PC-9 (cell line): ENCODE measurements around the gene AAK1. TPM values are rescaled to one million over a fixed set of nuclear protein-coding genes. Genes with fewer than 3 reads are reported as not detected.
"Not testable (repeated sequence)": the region's sequence is repeated elsewhere in the genome, so short reads cannot be mapped to it uniquely, and the experiment has no call there.

ENCODE experiments used
- BruUV-seq: library from RNA; stranded (reverse); fragments of 400-500 nt; replicated peaks from 2 replicates; lab custom pipeline; 2021; lab: Mats Ljungman, UMichigan
- CTCF ChIA-PET: fragments of 300-600 bp; sonication (Branson Sonifier 250); formaldehyde crosslinking; loops from one replicate; lab custom pipeline; 2022; ENCODE audit warnings: antibody characterized with exemption; lab: Charles Lee
- POLR2A ChIA-PET: fragments of 300-600 bp; sonication (Branson Sonifier 250); formaldehyde crosslinking; loops from one replicate; lab custom pipeline; 2022; ENCODE audit warnings: antibody characterized with exemption; ENCODE audit not compliant: unreplicated experiment; lab: Charles Lee
- DNase-seq, 2 experiments: peaks; one replicate each; pipeline versions ENCODE4 v3.0.0 to v3.0.0-alpha.2; 2015 to 2022; ENCODE audit warnings: mixed read lengths in 1 of 2
- H2AFZ ChIP-seq: fragments of 200-600 bp; sonication (generic); 2 replicates; pipeline ENCODE4 v1.8.1; 2017; ENCODE audit warnings: antibody characterized with exemption
- H3F3A ChIP-seq: fragments of 200-600 bp; sonication (generic); 2 replicates; pipeline ENCODE4 v1.8.1; 2017; ENCODE audit warnings: antibody characterized with exemption, mild to moderate bottlenecking, low read depth; ENCODE audit not compliant: insufficient read depth
- H3K27ac ChIP-seq: fragments of 200-600 bp; sonication (generic); 2 replicates; pipeline ENCODE4 v1.6.1; 2016; ENCODE audit warnings: mixed run types
- H3K27me3 ChIP-seq: fragments of 200-600 bp; sonication (generic); 2 replicates; pipeline ENCODE4 v1.6.1; 2016; ENCODE audit warnings: low read depth, mixed run types; ENCODE audit not compliant: insufficient read depth
- H3K36me3 ChIP-seq: fragments of 200-600 bp; sonication (generic); 2 replicates; pipeline ENCODE4 v1.6.1; 2016; ENCODE audit warnings: low read depth, mixed run types
- H3K4me1 ChIP-seq: fragments of 200-600 bp; sonication (generic); replicated peaks from 2 replicates; pipeline ENCODE4 v1.6.1; 2016; ENCODE audit warnings: mixed run types; ENCODE audit not compliant: insufficient read depth
- H3K4me2 ChIP-seq: fragments of 200-600 bp; sonication (generic); 2 replicates; pipeline ENCODE4 v1.6.1; 2017; ENCODE audit warnings: mixed run types
- H3K4me3 ChIP-seq: fragments of 200-600 bp; sonication (generic); 2 replicates; pipeline ENCODE4 v1.6.1; 2016; ENCODE audit warnings: mixed run types
- H3K79me2 ChIP-seq: fragments of 200-600 bp; sonication (generic); 2 replicates; pipeline ENCODE4 v1.6.1; 2017; ENCODE audit warnings: low read depth, mixed run types
- H3K9me2 ChIP-seq: fragments of 200-600 bp; sonication (generic); 2 replicates; pipeline ENCODE4 v1.8.1; 2017; ENCODE audit warnings: mild to moderate bottlenecking; ENCODE audit not compliant: insufficient read depth
- H3K9me3 ChIP-seq: fragments of 200-600 bp; sonication (generic); 2 replicates; pipeline ENCODE4 v1.8.1; 2016; ENCODE audit warnings: low read depth; ENCODE audit not compliant: insufficient read depth
- H4K20me1 ChIP-seq: fragments of 200-600 bp; sonication (generic); 2 replicates; pipeline ENCODE4 v1.8.1; 2017; ENCODE audit not compliant: insufficient read depth
- EZH2 ChIP-seq: fragments of 200-600 bp; sonication (generic); IDR thresholded peaks from 2 replicates; pipeline ENCODE4 v1.8.0; 2017; ENCODE audit warnings: antibody characterized with exemption, low read depth
- intact Hi-C: fragments of 100-400 bp; cut with micrococcal nuclease; formaldehyde crosslinking; loops from one replicate; pipeline ENCODE4 v1.10.0; 2022; ENCODE audit not compliant: unreplicated experiment
- total RNA-seq: library from RNA; stranded (reverse); gene quantifications from 2 replicates; pipeline ENCODE4 v1.2.3, GENCODE V29; 2021
- TF ChIP-seq, protein P1 (sequence below): fragments of 200-600 bp; sonication (generic); conservative IDR thresholded peaks from 2 replicates; pipeline ENCODE4 v1.6.1; 2017; ENCODE audit warnings: mixed run types, antibody characterized with exemption, mild to moderate bottlenecking, moderate library complexity

The AAK1 gene
- total RNA-seq, 1 experiment from 2014 or later = 66.6 TPM

DNA sequence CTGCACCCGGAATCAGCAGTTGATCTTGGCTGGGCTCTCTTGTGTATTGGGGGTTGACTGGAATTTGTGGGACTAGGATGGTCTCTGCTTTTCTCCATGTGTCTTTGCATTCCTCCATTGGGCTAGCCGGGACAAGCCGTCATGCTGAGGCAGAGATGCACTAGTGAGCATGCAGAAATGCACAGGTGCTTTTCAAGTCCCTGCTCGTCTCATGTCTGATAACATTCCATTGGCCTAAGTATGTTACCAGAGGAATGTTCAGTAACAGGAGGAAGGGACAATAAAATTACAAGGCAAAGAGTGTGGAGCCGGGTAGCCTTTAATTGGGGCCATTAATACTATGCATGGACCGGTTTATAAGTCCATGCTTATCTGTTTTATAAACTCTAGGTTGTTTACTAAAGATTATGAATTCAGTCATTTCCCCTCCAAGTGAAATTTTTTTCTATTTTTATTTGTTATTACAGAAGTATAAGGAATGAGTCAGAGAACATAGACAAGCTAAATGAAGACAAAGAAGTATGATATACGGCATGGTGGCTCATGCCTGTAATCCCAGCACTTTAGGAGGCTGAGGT, 24.4 kb upstream of the AAK1 start:
- ChIA-PET CTCF (no interaction called here), POLR2A (no interaction called here)
- no peaks in the 10 kb centered on the region for H3K27me3 ChIP-seq
- H3K79me2 ChIP-seq = no peaks in the 10 kb centered on the region
- H3K27ac ChIP-seq = no peak overlapping the region
- H3K4me3 ChIP-seq = no peak overlapping the region
- H4K20me1 ChIP-seq = no peaks in the 10 kb centered on the region
- no peaks in the 10 kb centered on the region for H3K9me2 ChIP-seq
- no peak overlapping the region for H2AFZ ChIP-seq
- no peaks in the 10 kb centered on the region for H3K4me1 ChIP-seq
- no peak overlapping the region for H3K4me2 ChIP-seq
- no peak for DNase-seq
- intact Hi-C loops = no loop called here
- TF ChIP-seq, protein P1, sequence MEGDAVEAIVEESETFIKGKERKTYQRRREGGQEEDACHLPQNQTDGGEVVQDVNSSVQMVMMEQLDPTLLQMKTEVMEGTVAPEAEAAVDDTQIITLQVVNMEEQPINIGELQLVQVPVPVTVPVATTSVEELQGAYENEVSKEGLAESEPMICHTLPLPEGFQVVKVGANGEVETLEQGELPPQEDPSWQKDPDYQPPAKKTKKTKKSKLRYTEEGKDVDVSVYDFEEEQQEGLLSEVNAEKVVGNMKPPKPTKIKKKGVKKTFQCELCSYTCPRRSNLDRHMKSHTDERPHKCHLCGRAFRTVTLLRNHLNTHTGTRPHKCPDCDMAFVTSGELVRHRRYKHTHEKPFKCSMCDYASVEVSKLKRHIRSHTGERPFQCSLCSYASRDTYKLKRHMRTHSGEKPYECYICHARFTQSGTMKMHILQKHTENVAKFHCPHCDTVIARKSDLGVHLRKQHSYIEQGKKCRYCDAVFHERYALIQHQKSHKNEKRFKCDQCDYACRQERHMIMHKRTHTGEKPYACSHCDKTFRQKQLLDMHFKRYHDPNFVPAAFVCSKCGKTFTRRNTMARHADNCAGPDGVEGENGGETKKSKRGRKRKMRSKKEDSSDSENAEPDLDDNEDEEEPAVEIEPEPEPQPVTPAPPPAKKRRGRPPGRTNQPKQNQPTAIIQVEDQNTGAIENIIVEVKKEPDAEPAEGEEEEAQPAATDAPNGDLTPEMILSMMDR = no peak
- no peak for TF ChIP-seq EZH2
- peaks cover 15% of the 10 kb centered on the region for H3K9me3 ChIP-seq
- H3K36me3 ChIP-seq = no peaks in the 10 kb centered on the region
- H3F3A ChIP-seq = no peaks in the 10 kb centered on the region
- no TSS peak for BruUV-seq

DNA sequence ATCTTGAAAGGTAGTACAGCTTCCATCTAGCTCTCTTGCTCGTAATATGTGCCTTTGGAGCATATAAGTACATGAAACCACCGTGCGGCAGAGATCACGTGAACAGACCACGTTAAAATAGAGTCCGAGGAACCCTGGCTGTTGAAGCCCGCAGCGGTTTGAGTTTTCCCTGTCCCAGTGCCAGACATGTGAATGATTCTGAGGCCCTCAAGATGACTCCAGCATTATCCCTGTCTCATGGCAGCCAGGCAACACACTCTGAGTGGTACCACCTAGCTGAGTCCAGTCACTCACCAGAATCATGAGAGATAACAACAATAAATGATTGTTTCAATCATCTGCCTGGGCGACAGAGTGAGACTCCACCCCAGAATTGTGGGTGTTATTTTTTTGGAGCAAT, 21.6 kb upstream of the AAK1 start:
- Histone ChIP-seq H3K79me2 (no peaks in the 10 kb centered on the region), H4K20me1 (no peaks in the 10 kb centered on the region), H3K27ac (no peak overlapping the region), H3K9me2 (no peaks in the 10 kb centered on the region), H3K36me3 (no peaks in the 10 kb centered on the region), H3K27me3 (no peaks in the 10 kb centered on the region), H3K9me3 (peaks cover 15% of the 10 kb centered on the region), H3K4me3 (no peak overlapping the region), H3F3A (no peaks in the 10 kb centered on the region), H3K4me2 (no peak overlapping the region), H3K4me1 (no peaks in the 10 kb centered on the region), H2AFZ (no peak overlapping the region)
- POLR2A ChIA-PET = no interaction called here
- CTCF ChIA-PET = no interaction called here
- intact Hi-C loops = no loop called here
- BruUV-seq = no TSS peak
- no peak for DNase-seq
- TF ChIP-seq, protein P1 = no peak
- no peak for TF ChIP-seq EZH2

DNA sequence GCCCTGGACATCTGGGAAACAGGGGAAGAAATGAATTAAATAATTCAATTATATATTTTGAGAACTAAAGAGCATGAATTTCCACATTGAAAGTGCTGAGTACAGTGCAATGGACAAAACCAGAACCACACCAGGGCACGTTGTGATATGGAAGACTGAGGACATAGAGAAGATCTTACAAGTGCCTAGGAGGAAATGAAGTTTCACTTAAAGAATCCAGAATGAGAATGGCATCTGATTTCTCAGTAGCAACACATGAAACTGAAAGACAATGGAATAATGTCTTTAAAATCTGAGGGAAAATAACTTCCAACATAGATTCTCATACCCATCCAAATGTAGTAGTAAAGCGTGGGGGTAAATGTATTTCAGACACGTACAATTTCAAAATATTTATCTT, 20.3 kb upstream of the AAK1 start:
- CTCF ChIA-PET = no interaction called here
- H3K36me3 ChIP-seq = no peaks in the 10 kb centered on the region
- no peaks in the 10 kb centered on the region for H3K27me3 ChIP-seq
- POLR2A ChIA-PET = no interaction called here
- H2AFZ ChIP-seq = no peak overlapping the region
- H3K9me2 ChIP-seq = no peaks in the 10 kb centered on the region
- H3K4me1 ChIP-seq = no peaks in the 10 kb centered on the region
- no peak overlapping the region for H3K4me2 ChIP-seq
- H3K27ac ChIP-seq = no peak overlapping the region
- no peak for DNase-seq
- BruUV-seq = no TSS peak
- peaks cover 15% of the 10 kb centered on the region for H3K9me3 ChIP-seq
- no peaks in the 10 kb centered on the region for H3K79me2 ChIP-seq
- TF ChIP-seq, protein P1 = no peak
- TF ChIP-seq EZH2 = no peak
- no peaks in the 10 kb centered on the region for H4K20me1 ChIP-seq
- intact Hi-C loops = no loop called here
- no peak overlapping the region for H3K4me3 ChIP-seq
- H3F3A ChIP-seq = no peaks in the 10 kb centered on the region

DNA sequence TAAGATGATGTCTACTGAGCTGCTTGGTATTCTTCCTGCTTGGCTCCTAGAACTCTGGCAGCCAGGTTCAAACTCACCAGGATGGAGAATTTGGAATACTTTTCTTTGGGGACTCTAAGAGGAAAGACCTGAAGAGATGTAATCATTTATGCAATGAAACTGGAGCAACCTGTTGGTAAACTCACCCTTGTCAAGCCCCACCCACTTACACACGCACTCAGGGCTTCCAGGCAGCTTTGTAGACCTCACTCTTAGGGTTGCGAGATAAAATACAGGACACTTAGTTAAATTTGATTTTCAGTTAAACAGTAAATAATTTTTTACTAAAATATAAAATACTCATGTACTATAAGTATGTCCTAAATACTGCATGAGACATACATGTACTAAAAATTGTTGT, 19.0 kb upstream of the AAK1 start:
- DNase-seq, H3K4me2 ChIP-seq, intact Hi-C loops, H3K4me3 ChIP-seq, H3F3A ChIP-seq, H2AFZ ChIP-seq, H3K27me3 ChIP-seq, POLR2A ChIA-PET, H3K36me3 ChIP-seq, H4K20me1 ChIP-seq, H3K79me2 ChIP-seq, CTCF ChIA-PET, H3K9me2 ChIP-seq, H3K4me1 ChIP-seq, H3K27ac ChIP-seq, BruUV-seq: not testable (repeated sequence)
- H3K9me3 ChIP-seq = peaks cover 15% of the 10 kb centered on the region
